AG04450 (cell line): ENCODE results near the gene CAPSL. TPM values are rescaled to one million over a fixed set of nuclear protein-coding genes. Genes with fewer than 3 reads are reported as not detected.
A peak's percentile ranks its signal among the peaks of the same experiment; 100 is the strongest.

ENCODE experiments used
- CTCF ChIA-PET: fragments of 300-600, 350-600 bp; formaldehyde crosslinking; extraction: SDS; loops from one replicate; lab custom pipeline; 2022; ENCODE audit warnings: antibody characterized with exemption, inconsistent platforms; lab: Charles Lee
- POLR2A ChIA-PET: fragments of 350-600 bp; formaldehyde crosslinking; extraction: SDS; loops from one replicate; lab custom pipeline; 2021; ENCODE audit warnings: antibody characterized with exemption, inconsistent platforms; lab: Yijun Ruan, JAX
- DNase-seq: peaks from one replicate; pipeline ENCODE4 v3.0.0-alpha.2; 2011; ENCODE audit warnings: low read depth, low spot score
- H3K27ac ChIP-seq: one replicate; pipeline ENCODE4 v1.5.1; 2012; ENCODE audit warnings: low read depth, low read length, control low read depth
- H3K27me3 ChIP-seq: one replicate; pipeline ENCODE4 v1.6.0; 2012; ENCODE audit warnings: low read length; ENCODE audit not compliant: control insufficient read depth, insufficient read depth
- H3K4me3 ChIP-seq: 2 replicates; pipeline ENCODE4 v1.5.1; 2011; ENCODE audit warnings: mild to moderate bottlenecking, low read depth, low read length, control low read depth
- H3K9me3 ChIP-seq: 2 replicates; pipeline ENCODE4 v1.5.1; 2012; ENCODE audit warnings: low read length; ENCODE audit not compliant: control insufficient read depth, insufficient read depth
- polyA plus RNA-seq: library from polyadenylated mRNA; depleted of rRNA; stranded (reverse); fragments of >200 nt; gene quantifications from 2 replicates; pipeline ENCODE4 v1.2.3, GENCODE V29; 2011
- TF ChIP-seq, protein P1 (sequence below): IDR thresholded peaks from 2 replicates; pipeline ENCODE4 v1.5.1; 2011; ENCODE audit warnings: low read depth, low read length, control low read depth, inconsistent platforms

CAPSL gene
- polyA plus RNA-seq, 1 experiment: 0.09 TPM

DNA sequence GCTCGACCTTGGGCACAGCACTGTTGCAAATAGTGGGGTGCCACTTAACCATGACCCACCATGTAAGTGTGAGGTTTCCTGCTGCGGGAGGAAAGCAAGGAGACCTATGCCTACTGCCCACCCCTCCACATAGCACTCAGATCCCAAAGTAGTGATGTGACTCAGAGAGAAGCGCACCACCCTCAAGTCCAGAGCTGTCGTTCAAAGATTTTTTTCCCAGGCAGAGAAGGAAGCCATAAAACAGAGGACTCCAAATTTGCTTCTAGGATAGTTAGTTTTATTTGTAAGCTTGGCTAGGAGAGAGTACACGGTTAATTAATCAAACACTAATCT lies 33.4 kb upstream of the CAPSL start:
- ChIA-PET CTCF (no interaction called here), POLR2A (no interaction called here)
- no peak overlapping the region for H3K27ac ChIP-seq
- DNase-seq: no peak
- H3K9me3 ChIP-seq: no peaks in the 10 kb centered on the region
- H3K4me3 ChIP-seq: no peak overlapping the region
- TF ChIP-seq, protein P1, sequence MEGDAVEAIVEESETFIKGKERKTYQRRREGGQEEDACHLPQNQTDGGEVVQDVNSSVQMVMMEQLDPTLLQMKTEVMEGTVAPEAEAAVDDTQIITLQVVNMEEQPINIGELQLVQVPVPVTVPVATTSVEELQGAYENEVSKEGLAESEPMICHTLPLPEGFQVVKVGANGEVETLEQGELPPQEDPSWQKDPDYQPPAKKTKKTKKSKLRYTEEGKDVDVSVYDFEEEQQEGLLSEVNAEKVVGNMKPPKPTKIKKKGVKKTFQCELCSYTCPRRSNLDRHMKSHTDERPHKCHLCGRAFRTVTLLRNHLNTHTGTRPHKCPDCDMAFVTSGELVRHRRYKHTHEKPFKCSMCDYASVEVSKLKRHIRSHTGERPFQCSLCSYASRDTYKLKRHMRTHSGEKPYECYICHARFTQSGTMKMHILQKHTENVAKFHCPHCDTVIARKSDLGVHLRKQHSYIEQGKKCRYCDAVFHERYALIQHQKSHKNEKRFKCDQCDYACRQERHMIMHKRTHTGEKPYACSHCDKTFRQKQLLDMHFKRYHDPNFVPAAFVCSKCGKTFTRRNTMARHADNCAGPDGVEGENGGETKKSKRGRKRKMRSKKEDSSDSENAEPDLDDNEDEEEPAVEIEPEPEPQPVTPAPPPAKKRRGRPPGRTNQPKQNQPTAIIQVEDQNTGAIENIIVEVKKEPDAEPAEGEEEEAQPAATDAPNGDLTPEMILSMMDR: no peak
- H3K27me3 ChIP-seq: peaks cover 2% of the 10 kb centered on the region

DNA sequence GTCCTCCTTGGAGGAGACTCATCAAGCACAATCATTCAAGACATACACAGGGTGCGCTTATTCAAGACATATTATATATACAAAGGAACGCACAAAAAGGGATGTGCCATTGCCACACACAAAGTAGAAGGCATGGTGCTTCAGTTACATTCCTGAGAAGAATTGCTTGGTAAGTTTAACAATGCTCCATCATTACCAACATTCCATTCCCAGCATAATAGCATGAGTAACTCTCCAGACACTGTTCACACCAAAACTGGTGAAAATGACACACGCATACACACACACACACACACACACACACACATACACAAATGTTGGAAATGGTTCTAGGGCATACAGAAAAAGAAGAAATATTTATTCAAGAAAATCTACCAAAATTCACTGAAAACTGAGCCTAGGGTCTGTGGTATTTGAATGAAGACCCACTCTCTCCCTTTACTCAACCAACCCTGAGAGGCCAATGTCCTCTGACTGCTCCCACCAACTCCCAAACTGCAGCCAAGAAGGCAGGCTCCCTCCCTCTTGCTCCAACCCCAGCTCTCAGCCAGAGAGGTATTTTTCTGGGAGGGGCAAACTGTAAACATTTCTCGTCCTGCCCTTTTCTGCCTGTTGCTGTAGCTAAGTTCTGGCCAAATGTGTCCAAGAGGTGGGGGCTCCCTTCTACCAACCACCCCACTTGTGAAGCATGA lies 32.9 kb upstream of the CAPSL start:
- H3K9me3 ChIP-seq: no peaks in the 10 kb centered on the region
- no peak overlapping the region for H3K4me3 ChIP-seq
- DNase-seq: no peak
- CTCF ChIA-PET: no interaction called here
- H3K27me3 ChIP-seq: peaks cover under 1% of the 10 kb centered on the region
- no peak overlapping the region for H3K27ac ChIP-seq
- POLR2A ChIA-PET: no interaction called here
- TF ChIP-seq, protein P1: no peak

DNA sequence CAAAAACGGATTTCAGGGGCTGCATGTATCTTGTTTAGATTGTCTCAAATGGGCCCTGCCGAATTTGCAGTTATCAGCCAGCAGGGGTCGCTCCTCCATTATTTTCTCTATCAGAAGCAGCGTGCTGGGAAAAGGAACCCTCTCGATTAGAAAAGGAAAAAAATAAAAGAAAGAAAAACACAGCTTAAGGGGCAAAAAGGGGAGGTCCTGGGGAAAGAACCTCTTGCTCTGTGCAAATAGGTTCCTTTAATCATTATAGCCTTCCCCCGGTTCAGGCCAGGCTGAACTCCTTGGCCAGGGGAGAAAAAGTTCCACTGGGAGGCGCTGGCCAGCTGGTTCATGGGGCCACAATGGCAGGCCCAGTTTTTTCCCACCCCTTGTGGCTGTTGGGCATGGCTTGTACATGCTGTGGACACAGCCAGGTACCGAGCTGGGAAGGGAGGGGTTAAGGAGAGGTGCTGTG lies 25.0 kb upstream of the CAPSL start:
- ChIA-PET CTCF (interaction anchor here (0.6 to 1.0 kb wide), 5 partner anchors 23 to 819 kb away, joined by 3 to 4 read pairs (median 3); no protein-coding TSS in a partner anchor), POLR2A (no interaction called here)
- Histone ChIP-seq H3K9me3 (no peaks in the 10 kb centered on the region; the same call in 1 of the 2 replicates), H3K27me3 (no peaks in the 10 kb centered on the region), H3K27ac (no peak overlapping the region), H3K4me3 (no peak overlapping the region)
- DNase-seq: no peak
- TF ChIP-seq, protein P1: peak; percentile 56

DNA sequence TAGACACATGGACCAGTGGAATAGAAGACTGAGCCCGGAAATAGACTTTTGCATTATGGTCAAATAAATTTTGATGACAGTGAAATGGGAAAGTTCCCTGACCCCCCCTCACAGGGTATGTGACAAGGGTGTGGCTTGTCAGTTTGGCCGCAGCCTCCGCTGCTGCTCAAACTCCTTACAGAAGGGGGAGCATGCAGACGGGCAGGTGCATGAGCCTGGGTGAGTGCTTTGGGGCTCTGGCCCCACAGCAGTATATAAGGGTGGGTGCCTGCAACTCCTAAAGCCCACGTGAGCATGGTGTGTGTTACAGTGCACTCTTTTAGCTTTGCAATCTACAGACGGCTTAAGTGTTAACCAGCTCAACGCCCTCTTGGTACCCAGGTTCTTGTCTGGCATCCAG lies 21.9 kb upstream of the CAPSL start:
- ChIA-PET POLR2A (no interaction called here), CTCF (no interaction called here)
- H3K27me3 ChIP-seq: peaks cover 3% of the 10 kb centered on the region
- TF ChIP-seq, protein P1: no peak
- H3K27ac ChIP-seq: no peak overlapping the region
- no peak for DNase-seq
- H3K4me3 ChIP-seq: no peak overlapping the region
- H3K9me3 ChIP-seq: no peaks in the 10 kb centered on the region; the same call in 1 of the 2 replicates

DNA sequence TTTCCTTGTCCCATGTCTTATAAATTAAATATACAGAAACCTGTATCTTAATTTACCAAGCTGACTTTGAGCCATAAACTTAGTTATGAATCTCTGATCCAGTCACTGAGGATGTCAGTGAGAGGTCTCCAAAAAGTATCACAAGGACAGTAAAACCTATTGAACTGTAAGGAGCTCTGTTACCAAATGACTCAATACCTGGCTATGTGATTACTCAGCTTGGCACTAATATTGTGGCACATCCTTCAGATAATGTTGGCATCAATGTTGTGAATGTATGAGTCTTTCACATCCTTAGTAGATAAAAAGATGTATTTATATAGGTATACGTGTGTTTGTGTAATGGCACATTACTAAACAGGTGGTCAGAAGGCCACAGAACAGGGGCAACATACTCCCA lies 18.0 kb upstream of the CAPSL start:
- no peak for DNase-seq
- ChIA-PET CTCF (interaction anchor here (1.9 kb wide), 1 partner anchor 123 kb away, joined by 5 read pairs; no protein-coding TSS in a partner anchor), POLR2A (no interaction called here)
- Histone ChIP-seq H3K9me3 (no peaks in the 10 kb centered on the region), H3K27ac (no peak overlapping the region), H3K27me3 (peaks cover 3% of the 10 kb centered on the region), H3K4me3 (no peak overlapping the region)
- TF ChIP-seq, protein P1: no peak
